Measurements from ENCODE around the gene TRABD2B. TPM values are rescaled to one million over a fixed set of nuclear protein-coding genes. Genes with fewer than 3 reads are reported as not detected.

Gene TRABD2B
- total RNA-seq, 4 donors from 2014 or later, result 0.83 to 2.6 (median 1.9) TPM

GRCh38 chr1:47812904-47813514, 184.2 kb downstream of the TRABD2B start:
- no peaks in the 10 kb centered on the region for H3K9me3 ChIP-seq
- H3K36me3 ChIP-seq, result no peaks in the 10 kb centered on the region
- H3K4me1 ChIP-seq, result peaks cover 30% of the 10 kb centered on the region
- no peaks in the 10 kb centered on the region for H3K27me3 ChIP-seq
- no peak overlapping the region for H3K27ac ChIP-seq
- no peak overlapping the region for H3K4me3 ChIP-seq
- TF ChIP-seq EP300 (IDR thresholded peaks at IDR 0.05), result no peak
- TF ChIP-seq POLR2AphosphoS5 (IDR thresholded peaks at IDR 0.05), result no peak
- TF ChIP-seq POLR2A (IDR thresholded peaks at IDR 0.05), result no peak
- TF ChIP-seq, protein P1, sequence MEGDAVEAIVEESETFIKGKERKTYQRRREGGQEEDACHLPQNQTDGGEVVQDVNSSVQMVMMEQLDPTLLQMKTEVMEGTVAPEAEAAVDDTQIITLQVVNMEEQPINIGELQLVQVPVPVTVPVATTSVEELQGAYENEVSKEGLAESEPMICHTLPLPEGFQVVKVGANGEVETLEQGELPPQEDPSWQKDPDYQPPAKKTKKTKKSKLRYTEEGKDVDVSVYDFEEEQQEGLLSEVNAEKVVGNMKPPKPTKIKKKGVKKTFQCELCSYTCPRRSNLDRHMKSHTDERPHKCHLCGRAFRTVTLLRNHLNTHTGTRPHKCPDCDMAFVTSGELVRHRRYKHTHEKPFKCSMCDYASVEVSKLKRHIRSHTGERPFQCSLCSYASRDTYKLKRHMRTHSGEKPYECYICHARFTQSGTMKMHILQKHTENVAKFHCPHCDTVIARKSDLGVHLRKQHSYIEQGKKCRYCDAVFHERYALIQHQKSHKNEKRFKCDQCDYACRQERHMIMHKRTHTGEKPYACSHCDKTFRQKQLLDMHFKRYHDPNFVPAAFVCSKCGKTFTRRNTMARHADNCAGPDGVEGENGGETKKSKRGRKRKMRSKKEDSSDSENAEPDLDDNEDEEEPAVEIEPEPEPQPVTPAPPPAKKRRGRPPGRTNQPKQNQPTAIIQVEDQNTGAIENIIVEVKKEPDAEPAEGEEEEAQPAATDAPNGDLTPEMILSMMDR (IDR thresholded peaks at IDR 0.05), result no peak
- WGBS, result 82% methylated on average over 7 of the region's 7 CpGs
- no peak for DNase-seq (ENCODE audit: low spot score in 2 of 2)

- H3K27me3 ChIP-seq, result no peaks in the 10 kb centered on the region
- no peak for TF ChIP-seq POLR2AphosphoS5 (IDR thresholded peaks at IDR 0.05)
- TF ChIP-seq POLR2A (IDR thresholded peaks at IDR 0.05), result no peak
- no peak for TF ChIP-seq EP300 (IDR thresholded peaks at IDR 0.05)
- TF ChIP-seq, protein P1 (IDR thresholded peaks at IDR 0.05), result no peak
- H3K36me3 ChIP-seq, result no peaks in the 10 kb centered on the region
- no peaks in the 10 kb centered on the region for H3K9me3 ChIP-seq
- no peak for DNase-seq (ENCODE audit: low spot score in 2 of 2)
- no peak overlapping the region for H3K27ac ChIP-seq
- no peak overlapping the region for H3K4me3 ChIP-seq
- WGBS, result 53% methylated on average over 9 of the region's 9 CpGs
- H3K4me1 ChIP-seq, result peaks cover 33% of the 10 kb centered on the region
Observed at GRCh38 chr1:47810964-47811682, 186.1 kb downstream of the TRABD2B start.

- WGBS, result 44% methylated on average over 8 of the region's 8 CpGs
Observed at GRCh38 chr1:47809301-47810084, 187.7 kb downstream of the TRABD2B start.

GRCh38 chr1:47808612-47809011, 188.6 kb downstream of the TRABD2B start:
- H3K36me3 ChIP-seq, result no peaks in the 10 kb centered on the region
- TF ChIP-seq, protein P1 (IDR thresholded peaks at IDR 0.05), result no peak
- TF ChIP-seq EP300 (IDR thresholded peaks at IDR 0.05), result no peak
- no peak for TF ChIP-seq POLR2A (IDR thresholded peaks at IDR 0.05)
- no peak for TF ChIP-seq POLR2AphosphoS5 (IDR thresholded peaks at IDR 0.05)
- H3K4me1 ChIP-seq, result peaks cover 25% of the 10 kb centered on the region
- no peaks in the 10 kb centered on the region for H3K27me3 ChIP-seq
- DNase-seq (ENCODE audit: low spot score in 2 of 2), result no peak
- no peak overlapping the region for H3K27ac ChIP-seq
- H3K4me3 ChIP-seq, result no peak overlapping the region
- WGBS, result 59% methylated on average over 2 of the region's 2 CpGs
- no peaks in the 10 kb centered on the region for H3K9me3 ChIP-seq

More at GRCh38 chr1:47809301-47810084, 187.7 kb downstream of the TRABD2B start:
- H3K27me3 ChIP-seq, result no peaks in the 10 kb centered on the region
- DNase-seq (ENCODE audit: low spot score in 2 of 2), result no peak
- no peak overlapping the region for H3K4me3 ChIP-seq
- H3K36me3 ChIP-seq, result no peaks in the 10 kb centered on the region
- peaks cover 30% of the 10 kb centered on the region for H3K4me1 ChIP-seq
- H3K9me3 ChIP-seq, result no peaks in the 10 kb centered on the region
- no peak for TF ChIP-seq POLR2AphosphoS5 (IDR thresholded peaks at IDR 0.05)
- no peak overlapping the region for H3K27ac ChIP-seq

- H3K4me1 ChIP-seq, result peaks cover 21% of the 10 kb centered on the region
- WGBS, result 51% methylated on average over 6 of the region's 6 CpGs
- TF ChIP-seq POLR2A (IDR thresholded peaks at IDR 0.05) (no peak), EP300 (IDR thresholded peaks at IDR 0.05) (no peak), POLR2AphosphoS5 (IDR thresholded peaks at IDR 0.05) (no peak)
- TF ChIP-seq, protein P1 (IDR thresholded peaks at IDR 0.05), result no peak
- no peak overlapping the region for H3K4me3 ChIP-seq
- H3K27ac ChIP-seq, result no peak overlapping the region
- DNase-seq (ENCODE audit: low spot score in 2 of 2), result no peak
- no peaks in the 10 kb centered on the region for H3K27me3 ChIP-seq
- no peaks in the 10 kb centered on the region for H3K9me3 ChIP-seq
- no peaks in the 10 kb centered on the region for H3K36me3 ChIP-seq
Observed at GRCh38 chr1:47805921-47806361, 191.2 kb downstream of the TRABD2B start.
